GM18909 (cell line): ENCODE measurements around the gene ILDR2.

Experiments used
- ATAC-seq: cut with Tn5 transposase; IDR thresholded peaks from one replicate; pipeline ENCODE4 v1.9.1; 2021; ENCODE audit warnings: mild to moderate bottlenecking; ENCODE audit not compliant: unreplicated experiment, poor library complexity

Gene ILDR2

GRCh38 chr1:166929911-166930310 is 45.4 kb downstream of the ILDR2 start:
- ATAC-seq = no peak

DNA sequence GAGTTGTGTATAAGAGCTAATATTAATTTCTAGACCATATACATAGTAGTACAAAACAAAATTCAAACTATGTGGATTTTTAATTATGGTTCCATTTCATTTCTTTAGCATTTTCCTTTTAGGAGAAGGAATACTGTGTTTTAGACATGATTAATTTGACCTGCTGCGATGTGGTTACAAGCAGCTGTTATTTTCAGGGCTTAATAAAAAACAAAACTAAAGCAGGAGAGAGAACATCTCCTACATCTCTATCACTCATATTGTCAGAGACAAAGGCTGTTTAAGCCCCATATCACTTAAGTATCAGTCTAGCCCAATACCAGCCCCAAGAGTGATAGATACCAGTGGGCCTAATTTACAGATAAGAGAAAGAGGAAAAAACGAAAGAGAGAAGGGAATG is 47.6 kb downstream of the ILDR2 start:
- no peak for ATAC-seq

GRCh38 chr1:166925810-166926478 is 49.4 kb downstream of the ILDR2 start:
- ATAC-seq = no peak

DNA sequence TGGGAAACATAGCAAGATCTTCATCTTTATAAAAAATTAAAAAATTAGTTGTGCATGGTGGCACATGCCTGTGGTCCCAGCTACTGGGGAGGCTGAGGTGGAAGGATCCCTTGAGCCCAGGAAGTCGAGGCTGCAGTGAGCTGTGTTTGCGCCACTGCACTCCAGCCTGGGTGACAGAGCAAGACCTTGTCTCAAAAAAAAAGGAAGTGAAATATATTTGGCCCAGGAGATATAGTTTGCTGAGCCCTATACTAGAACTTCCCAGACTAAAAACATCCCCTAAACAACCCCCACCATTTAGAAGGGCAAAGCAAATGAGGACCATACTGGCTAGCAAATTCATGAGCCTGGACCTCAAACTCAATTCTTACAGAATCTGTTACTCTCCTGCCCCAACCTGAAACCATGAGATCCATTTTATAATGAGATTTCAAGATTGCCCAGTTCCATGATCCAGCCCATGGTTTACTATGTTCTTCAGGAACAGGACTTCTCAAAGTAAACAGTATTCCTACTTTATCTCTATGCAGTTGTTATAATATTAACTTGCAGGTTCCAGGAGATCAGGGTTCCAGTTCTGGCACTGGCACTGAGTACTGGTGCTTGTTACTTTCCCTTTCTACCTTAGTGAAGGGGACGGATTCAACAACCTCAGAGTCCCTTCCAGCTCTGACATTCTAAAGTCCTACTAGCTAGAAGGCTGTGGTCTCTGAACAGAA is 50.4 kb downstream of the ILDR2 start:
- ATAC-seq = peak; percentile 81

DNA sequence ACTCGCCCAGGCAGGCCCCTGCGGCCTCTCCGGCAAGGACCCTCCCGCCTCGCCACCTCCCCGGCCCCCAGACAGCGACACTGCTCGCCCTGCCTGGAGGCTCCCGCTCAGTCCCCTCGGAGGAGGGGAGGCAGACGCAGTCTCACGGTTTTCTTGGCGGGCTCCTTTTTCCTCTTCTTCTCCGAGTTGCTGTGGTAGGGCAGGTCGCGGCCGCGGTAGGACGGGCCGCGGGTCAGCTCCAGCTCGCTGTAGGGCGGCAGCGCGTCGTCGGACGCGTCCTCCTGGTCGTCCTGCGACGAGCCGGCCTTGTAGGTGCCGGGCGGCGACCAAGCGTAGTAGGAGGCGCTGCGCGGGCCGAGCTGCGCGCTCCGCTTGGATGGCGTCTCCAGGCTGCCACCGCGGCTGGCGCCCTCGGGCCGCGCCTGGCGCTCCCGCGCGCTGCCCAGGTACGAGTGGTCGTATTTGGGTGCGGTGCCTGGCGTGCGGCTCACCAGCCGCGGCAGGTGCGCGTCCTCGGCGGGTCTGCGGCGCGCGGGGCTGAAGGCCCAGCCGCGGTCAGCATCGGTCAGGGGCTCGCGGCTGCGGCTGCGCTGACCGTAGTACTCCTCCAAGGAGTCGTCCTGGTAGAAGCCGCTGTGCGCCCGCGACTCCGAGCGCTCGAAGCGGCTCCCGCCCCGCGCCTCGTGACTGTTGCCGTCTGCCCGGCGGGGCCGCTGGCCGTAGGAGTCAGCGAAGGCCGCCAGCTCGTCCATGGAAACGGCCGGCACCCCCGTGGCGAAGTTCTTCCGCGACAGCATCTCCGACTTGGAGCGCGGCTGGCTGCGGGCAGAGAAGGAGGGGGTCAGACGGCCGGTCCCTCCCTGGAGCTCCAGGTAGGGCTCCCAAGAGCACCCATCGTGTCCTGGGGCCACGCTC is 54.5 kb downstream of the ILDR2 start:
- peak; percentile 40 for ATAC-seq

DNA sequence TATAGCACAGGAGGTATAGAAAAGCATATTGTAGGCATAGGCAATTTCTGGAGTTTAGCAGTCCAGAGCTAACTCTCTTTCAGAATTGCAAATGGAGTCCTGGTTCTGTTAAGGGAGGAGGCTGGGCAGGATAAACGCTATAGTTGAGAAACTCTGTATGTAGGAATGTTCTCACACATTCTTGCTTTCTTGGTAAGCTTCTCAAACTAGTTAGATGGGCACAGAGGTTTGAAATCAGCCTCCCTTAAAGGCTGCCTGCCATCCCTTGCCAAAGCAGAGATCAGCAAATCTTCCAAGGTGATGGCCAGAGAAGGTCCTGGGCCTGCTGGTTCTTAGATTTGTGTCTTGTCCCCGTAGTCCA is 56.4 kb downstream of the ILDR2 start:
- no peak for ATAC-seq

DNA sequence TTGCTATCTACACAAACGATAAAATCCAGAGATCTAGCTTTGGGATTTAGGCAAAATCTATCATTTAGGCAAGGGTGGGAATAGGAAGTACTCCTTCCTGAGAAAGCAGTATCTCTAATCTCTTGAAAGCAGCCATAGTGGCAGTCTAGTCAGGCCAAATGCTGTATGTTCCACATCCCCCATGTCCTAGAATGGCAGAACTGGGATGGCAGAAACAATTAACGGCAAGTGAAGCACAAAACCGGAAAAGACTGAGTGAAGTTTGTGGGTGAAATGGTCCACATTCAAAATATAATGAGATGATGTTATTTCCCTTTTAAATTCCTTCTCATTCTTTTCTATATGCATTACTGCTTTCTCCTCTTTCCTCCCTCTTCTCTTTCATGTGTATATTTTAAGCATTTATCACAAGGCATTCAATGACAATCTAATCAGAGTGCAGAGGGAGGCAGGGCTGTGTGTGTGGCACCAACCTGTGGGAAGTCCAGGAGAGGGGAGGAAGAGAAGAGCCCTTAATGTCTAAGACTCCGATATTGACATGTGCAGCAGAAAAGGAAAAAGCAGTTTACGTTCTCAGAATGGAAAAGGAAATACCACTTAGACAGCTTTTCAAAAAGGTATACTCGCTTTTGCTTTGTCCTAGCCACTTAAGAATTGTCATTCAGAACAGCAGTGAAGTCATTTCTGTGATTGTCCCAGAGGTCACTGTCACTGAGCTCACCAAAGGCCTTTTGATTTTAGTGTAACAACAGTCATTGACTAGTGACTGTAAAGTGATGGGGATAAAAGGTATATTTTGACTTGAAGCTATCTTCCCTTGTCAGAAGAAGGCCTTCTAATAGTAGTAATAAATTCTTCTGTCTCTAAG is 57.0 kb downstream of the ILDR2 start:
- ATAC-seq = no peak

DNA sequence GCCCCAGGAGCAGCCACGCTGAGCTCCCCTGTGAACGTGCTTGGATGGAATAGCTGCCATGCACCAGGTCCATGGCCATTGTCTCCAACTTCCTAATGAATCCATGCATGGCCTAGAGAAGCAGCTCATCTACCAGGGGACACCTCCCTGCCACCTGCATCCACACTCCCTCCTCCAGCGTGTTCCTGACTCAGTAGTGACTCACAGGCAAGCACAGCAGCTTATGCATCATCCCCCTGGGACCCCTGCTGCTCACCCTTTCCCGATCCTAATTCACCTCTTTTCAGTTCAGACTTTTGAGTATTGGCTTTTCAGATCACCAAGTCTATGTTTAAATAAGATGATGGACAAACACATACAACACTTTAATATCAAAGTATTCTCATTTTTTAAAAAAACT is 59.4 kb downstream of the ILDR2 start:
- ATAC-seq = no peak

DNA sequence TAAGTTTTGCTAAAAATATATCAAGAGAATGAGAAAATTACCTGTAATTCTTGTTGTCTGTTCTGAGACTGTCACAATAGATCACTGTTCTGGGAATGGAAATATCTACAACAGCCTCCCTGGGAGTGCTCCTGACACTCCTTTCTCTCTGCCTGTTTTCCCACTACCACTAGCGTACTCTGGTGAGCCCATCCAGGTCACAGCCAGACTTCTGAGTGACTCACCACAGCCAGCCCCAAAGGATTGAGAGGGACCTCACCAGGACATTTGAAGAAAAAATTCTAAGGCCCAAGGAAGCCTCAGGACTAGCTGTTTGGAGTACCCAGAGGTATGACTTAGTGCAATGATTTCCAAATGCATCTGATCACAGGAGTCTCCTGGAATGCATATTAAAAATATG is 60.3 kb downstream of the ILDR2 start:
- ATAC-seq = no peak

- no peak for ATAC-seq
These were observed 61.2 kb downstream of the ILDR2 start for GRCh38 chr1:166914111-166914510.

GRCh38 chr1:166911624-166912023 is 63.7 kb downstream of the ILDR2 start:
- ATAC-seq = no peak

DNA sequence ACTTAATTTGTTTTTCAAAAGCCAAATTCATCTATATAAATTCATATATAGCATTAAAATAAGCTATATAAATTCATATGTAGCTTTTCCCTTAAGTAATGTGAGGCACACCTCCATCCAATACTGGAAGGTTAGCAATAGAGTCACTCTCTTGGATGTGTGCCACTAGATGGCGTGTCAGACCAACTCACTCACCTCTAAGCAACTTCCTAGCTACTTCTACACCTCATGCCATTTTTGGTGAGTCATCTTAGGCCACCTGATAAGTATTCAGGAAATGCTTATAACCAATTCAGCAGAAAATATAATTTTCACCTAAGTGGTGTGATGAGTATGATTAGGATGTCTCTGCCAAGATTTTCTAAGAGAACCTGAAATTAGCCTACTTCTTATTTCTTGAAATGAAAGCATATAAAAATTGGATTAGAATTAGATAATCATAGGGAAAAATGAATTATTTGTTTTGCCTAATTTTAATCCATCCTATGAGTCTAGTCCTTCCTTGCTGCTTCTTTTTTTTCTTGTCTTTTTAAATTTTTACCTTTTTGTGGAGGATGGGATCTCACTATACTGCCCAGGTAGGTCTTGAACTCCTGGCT is 64.8 kb downstream of the ILDR2 start:
- ATAC-seq = peak; percentile 94

GRCh38 chr1:166908942-166909341 is 66.4 kb downstream of the ILDR2 start:
- no peak for ATAC-seq

DNA sequence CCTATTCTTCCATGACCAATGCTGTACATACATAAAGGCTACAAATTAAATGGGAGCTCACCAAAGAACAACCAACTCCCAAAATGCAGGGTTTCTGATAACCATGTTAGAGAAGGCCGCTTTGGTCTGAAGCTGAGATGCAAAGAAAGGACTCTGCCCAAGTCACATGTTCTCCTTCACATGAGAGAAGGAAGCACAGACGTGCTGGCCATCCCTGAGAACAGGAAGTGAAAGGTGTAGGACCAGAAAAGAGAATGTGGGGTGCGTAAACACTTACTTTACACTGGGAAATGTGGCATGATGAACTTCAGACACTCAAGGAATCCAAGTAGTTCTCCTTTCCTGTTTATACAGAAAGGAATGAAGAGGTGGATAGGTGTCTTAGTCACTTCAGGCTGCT is 67.6 kb downstream of the ILDR2 start:
- peak; percentile 57 for ATAC-seq

DNA sequence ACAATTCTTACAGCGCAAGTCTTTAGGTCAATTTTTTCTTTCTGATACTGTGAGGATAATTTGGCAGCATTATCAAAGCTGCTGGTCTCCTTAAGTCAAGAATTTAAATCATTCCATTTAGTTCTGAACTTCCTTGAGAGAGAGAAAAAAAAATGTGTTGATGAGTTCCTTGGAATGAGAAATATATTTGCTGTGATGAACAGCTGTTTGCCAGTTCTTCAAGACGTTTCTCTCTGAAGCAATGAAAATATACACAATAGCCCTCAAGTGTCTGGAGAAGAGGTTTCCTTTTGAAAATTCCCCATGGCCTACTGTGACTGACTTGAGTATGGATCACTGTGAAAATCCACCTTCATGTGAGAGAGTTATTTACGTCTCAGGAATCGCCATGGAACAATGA is 68.3 kb downstream of the ILDR2 start:
- ATAC-seq = no peak

DNA sequence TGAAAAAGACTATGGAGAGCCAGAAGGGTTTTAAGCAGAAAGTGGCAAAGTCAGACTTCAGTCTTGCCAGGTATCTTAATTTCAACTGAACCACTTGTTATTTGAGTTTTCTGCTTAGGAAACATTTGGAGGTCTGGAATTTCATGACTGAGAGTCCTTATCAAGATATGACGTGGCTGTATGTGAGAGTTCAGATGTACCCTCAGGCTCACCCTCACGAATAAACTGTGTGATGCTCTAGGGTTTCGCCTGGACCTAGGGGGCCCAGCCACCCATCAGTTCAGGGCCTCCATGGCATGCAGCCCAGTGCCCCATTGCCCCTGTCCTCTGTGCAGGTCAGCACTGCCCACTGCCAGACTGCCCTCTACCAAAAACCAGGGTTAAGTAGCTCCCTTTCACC is 68.7 kb downstream of the ILDR2 start:
- no peak for ATAC-seq

DNA sequence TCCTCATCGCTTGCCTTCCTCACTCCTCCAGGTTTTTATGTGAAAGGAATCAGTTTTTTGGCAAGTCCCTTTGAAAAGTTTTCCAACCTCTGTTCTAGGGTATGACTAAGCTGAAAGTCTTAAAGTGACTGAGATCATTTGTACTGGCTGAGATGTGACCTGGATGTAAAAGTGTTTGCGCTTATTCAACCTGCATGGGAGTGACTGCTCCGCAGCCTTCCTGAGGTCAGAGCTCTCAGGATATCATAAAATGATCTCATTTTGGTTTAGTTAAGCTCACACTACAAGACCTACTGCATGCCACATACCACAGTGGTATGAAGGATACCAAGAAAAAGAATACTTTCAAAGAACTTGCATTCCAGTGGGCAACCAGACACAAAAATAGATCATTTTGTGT is 69.4 kb downstream of the ILDR2 start:
- no peak for ATAC-seq

- no peak for ATAC-seq
These were observed 70.2 kb downstream of the ILDR2 start for GRCh38 chr1:166905136-166905535.

DNA sequence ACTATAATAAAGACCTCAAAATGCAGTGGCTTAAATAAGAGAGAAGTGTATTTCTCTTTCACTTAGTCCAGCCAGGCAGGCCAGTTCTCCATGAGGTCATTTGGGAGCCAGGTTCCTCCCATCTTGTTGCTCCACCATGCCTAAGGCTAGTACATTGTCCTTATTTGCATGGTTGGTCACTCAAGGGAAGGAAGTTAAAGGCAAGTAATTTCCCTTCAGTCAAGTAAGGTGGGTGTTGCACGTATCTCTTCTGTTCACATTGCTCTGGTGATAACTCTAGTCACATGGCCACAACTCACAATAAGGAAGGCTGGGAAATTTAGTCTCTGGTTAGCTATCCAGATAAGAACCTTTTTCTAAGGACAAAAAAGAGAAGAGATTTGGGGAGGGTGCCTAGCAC is 72.1 kb downstream of the ILDR2 start:
- peak; percentile 37 for ATAC-seq

GRCh38 chr1:166902279-166902678 is 73.1 kb downstream of the ILDR2 start:
- ATAC-seq = no peak
